HCT116 (cell line): ENCODE data around the gene ASMTL. TPM values are rescaled to one million over a fixed set of nuclear protein-coding genes. Genes with fewer than 3 reads are reported as not detected.

Experiments
- ATAC-seq: fragments of 200-7000 bp; cut with Tn5 transposase; 2 replicates; pipeline ENCODE4 v1.9.1; 2020; ENCODE audit warnings: mild to moderate bottlenecking, moderate library complexity
- BruUV-seq: library from RNA; stranded (reverse); fragments of 400-500 nt; replicated peaks from 2 replicates; lab custom pipeline; 2021; lab: Mats Ljungman, UMichigan
- CTCF ChIA-PET: fragments of 300-600 bp; sonication (Branson Sonifier 250); formaldehyde crosslinking; loops from one replicate; lab custom pipeline; 2021; ENCODE audit warnings: antibody characterized with exemption; lab: Charles Lee
- POLR2A ChIA-PET: fragments of 300-600, 350-600 bp; sonication (Branson Sonifier 250); formaldehyde crosslinking; loops from one replicate; lab custom pipeline; 2021; ENCODE audit warnings: antibody characterized with exemption; lab: Charles Lee
- RAD21 ChIA-PET, 2 experiments: fragments of 300-600 bp; sonication (Branson Sonifier 250); formaldehyde crosslinking; loops; one replicate each; lab custom pipeline; 2023; ENCODE audit warnings: low total read pairs in 2 of 2; ENCODE audit not compliant: uncharacterized antibody in 2 of 2, unreplicated experiment in 2 of 2, low non-redundant PET in 1 of 2; lab: Charles Lee
- DNase-seq: peaks from one replicate; pipeline ENCODE4 v3.0.0-alpha.2; 2010; ENCODE audit warnings: low read depth, low spot score
- H2AFZ ChIP-seq: fragments of 200-600 bp; shearing (Covaris generic), sonication (generic); 2 replicates; pipeline ENCODE4 v1.6.1; 2017; ENCODE audit warnings: low read depth, mixed run types, mixed read lengths, antibody characterized with exemption, low read length; ENCODE audit not compliant: poor library complexity, severe bottlenecking
- H3K27ac ChIP-seq: 2 replicates; pipeline ENCODE4 v1.5.1; 2012; ENCODE audit warnings: low read depth, low read length
- H3K27me3 ChIP-seq: fragments of 200-600 bp; sonication (generic); 2 replicates; pipeline ENCODE4 v1.6.1; 2016; ENCODE audit warnings: mixed run types, low read length, mixed read lengths; ENCODE audit not compliant: insufficient read depth
- H3K36me3 ChIP-seq, 2 experiments: fragments of 200-500 bp in 1 of 2; fragments of 200-600 bp in 1 of 2; sonication (Bioruptor generic) in 1 of 2; sonication (generic) in 1 of 2; 2 replicates each; pipeline versions ENCODE4 v1.5.1 to v1.6.1; 2014 to 2016; ENCODE audit warnings: low read length in 2 of 2, inconsistent platforms in 1 of 2, mixed read lengths in 1 of 2, mixed run types in 1 of 2; ENCODE audit not compliant: insufficient read depth in 2 of 2, control insufficient read depth in 1 of 2
- H3K4me1 ChIP-seq, 2 experiments: fragments of 200-600 bp in 1 of 2; sonication (generic) in 1 of 2; 2 replicates each; pipeline versions ENCODE4 v1.5.1 to v1.6.1; 2012 to 2017; ENCODE audit warnings: low read length in 2 of 2, inconsistent platforms in 1 of 2, mild to moderate bottlenecking in 1 of 2, mixed read lengths in 1 of 2, mixed run types in 1 of 2, moderate library complexity in 1 of 2; ENCODE audit not compliant: insufficient read depth in 2 of 2, control insufficient read depth in 1 of 2
- H3K4me2 ChIP-seq: fragments of 200-600 bp; sonication (generic); 2 replicates; pipeline ENCODE4 v1.6.1; 2017; ENCODE audit warnings: mixed run types, low read length, mixed read lengths
- H3K4me3 ChIP-seq, 2 experiments: fragments of 200-600 bp in 1 of 2; sonication (generic) in 1 of 2; replicated peaks in 1 of 2; 2 replicates each; pipeline ENCODE4 v1.5.1; 2011 to 2016; ENCODE audit warnings: low read length in 2 of 2, control low read depth in 1 of 2, low read depth in 1 of 2, mild to moderate bottlenecking in 1 of 2, mixed read lengths in 1 of 2, mixed run types in 1 of 2
- H3K79me2 ChIP-seq: fragments of 200-600 bp; sonication (generic); 2 replicates; pipeline ENCODE4 v1.6.1; 2017; ENCODE audit warnings: mild to moderate bottlenecking, mixed run types, low read length, moderate library complexity, mixed read lengths; ENCODE audit not compliant: insufficient read depth
- H3K9ac ChIP-seq: fragments of 200-600 bp; sonication (generic); 2 replicates; pipeline ENCODE4 v1.6.1; 2016; ENCODE audit warnings: low read length, mixed read lengths
- H3K9me2 ChIP-seq: fragments of 200-600 bp; sonication (generic), shearing (Covaris generic); 2 replicates; pipeline ENCODE4 v1.6.1; 2017; ENCODE audit warnings: mixed run types, mild to moderate bottlenecking, moderate library complexity; ENCODE audit not compliant: insufficient read depth
- H3K9me3 ChIP-seq, 2 experiments: fragments of 200-500 bp in 1 of 2; fragments of 200-600 bp in 1 of 2; sonication (Bioruptor generic) in 1 of 2; sonication (generic) in 1 of 2; 2 replicates each; pipeline ENCODE4 v1.6.1; 2014 to 2017; ENCODE audit warnings: low read length in 2 of 2, mixed read lengths in 2 of 2, inconsistent platforms in 1 of 2, low read depth in 1 of 2, mild to moderate bottlenecking in 1 of 2, mixed run types in 1 of 2, moderate library complexity in 1 of 2; ENCODE audit not compliant: control insufficient read depth in 1 of 2, insufficient read depth in 1 of 2
- H4K20me1 ChIP-seq: fragments of 200-600 bp; sonication (generic), shearing (Covaris generic); 2 replicates; pipeline ENCODE4 v1.6.1; 2017; ENCODE audit warnings: mixed run types, mild to moderate bottlenecking, moderate library complexity; ENCODE audit not compliant: insufficient read depth
- CTCF ChIP-seq, 3 experiments: fragments of 200-600 bp in 1 of 3; sonication (generic) in 1 of 3; IDR thresholded peaks in 2 of 3; conservative IDR thresholded peaks in 1 of 3; 2 replicates each; pipeline ENCODE4 v1.5.1; 2012 to 2017; ENCODE audit warnings: low read depth in 2 of 3, low read length in 2 of 3, antibody characterized with exemption in 1 of 3, borderline replicate concordance in 1 of 3, control low read depth in 1 of 3, mild to moderate bottlenecking in 1 of 3, mixed read lengths in 1 of 3, mixed run types in 1 of 3, moderate library complexity in 1 of 3; ENCODE audit not compliant: insufficient read depth in 1 of 3
- MAX ChIP-seq: IDR thresholded peaks from 2 replicates; pipeline ENCODE4 v1.6.1; 2012
- POLR2A ChIP-seq: IDR thresholded peaks from 2 replicates; pipeline ENCODE4 v1.7.0; 2011; ENCODE audit warnings: borderline replicate concordance; ENCODE audit not compliant: insufficient read depth, insufficient read length; ENCODE audit errors: extremely low read depth
- POLR2AphosphoS5 ChIP-seq: IDR thresholded peaks from 2 replicates; pipeline ENCODE4 v1.6.1; 2011; ENCODE audit warnings: mild to moderate bottlenecking, low read depth, low read length, moderate library complexity
- SIN3A ChIP-seq: IDR thresholded peaks from 2 replicates; pipeline ENCODE4 v1.6.1; 2012; ENCODE audit warnings: low read depth
- TCF7L2 ChIP-seq: IDR thresholded peaks from 2 replicates; pipeline ENCODE4 v1.7.0; 2011; ENCODE audit warnings: borderline replicate concordance, inconsistent platforms; ENCODE audit not compliant: insufficient read depth, insufficient read length; ENCODE audit errors: extremely low read depth
- YY1 ChIP-seq: IDR thresholded peaks from 2 replicates; pipeline ENCODE4 v1.6.1; 2011; ENCODE audit warnings: low read length, low read depth, moderate library complexity, mild to moderate bottlenecking; ENCODE audit not compliant: insufficient replicate concordance; ENCODE audit errors: extremely low read depth
- ZFX ChIP-seq: fragments of 450-650 bp; IDR thresholded peaks from 2 replicates; pipeline ENCODE4 v1.6.1; 2017
- intact Hi-C: fragments of 100-400 bp; cut with micrococcal nuclease; formaldehyde crosslinking; loops from 2 replicates; pipeline ENCODE4 v1.10.0; 2022
- total RNA-seq: library from RNA; stranded (reverse); gene quantifications from one replicate; pipeline ENCODE4 v1.2.1, GENCODE V29; 2021; ENCODE audit not compliant: unreplicated experiment
- TF ChIP-seq, protein P1 (sequence below): IDR thresholded peaks from 2 replicates; pipeline ENCODE4 v1.6.1; 2012; ENCODE audit warnings: low read depth

The ASMTL gene
- total RNA-seq, 1 experiment from 2014 or later, result 59.6 TPM

GRCh38 chrX:1391707-1392375, 60.9 kb downstream of the ASMTL start, which contains the start of gene SLC25A6:
TSS of gene SLC25A6 (minus strand) at chrX:1392113. CDS start at chrX:1392009, 104 bp downstream.
- BruUV-seq, result no TSS peak
- CTCF ChIA-PET, result no interaction called here
- Histone ChIP-seq H3K9me2 (no peaks in the 10 kb centered on the region), H3K36me3 (peaks cover 8 to 42% of the 10 kb centered on the region in 2 experiments), H3K79me2 (peaks cover 65% of the 10 kb centered on the region), H2AFZ (no peak within 1 kb of the TSS), H3K4me3 (peak within 1 kb of the TSS; percentile 95 to 96), H3K27me3 (no peaks in the 10 kb centered on the region), H3K9me3 (no peaks in the 10 kb centered on the region), H3K27ac (peak within 1 kb of the TSS; percentile 98)
- POLR2A ChIA-PET, result no interaction called here
- ATAC-seq (peak; percentile 93), DNase-seq (peak; percentile 86)
- intact Hi-C loops, result loop anchor here (2.0 kb wide), 1 partner anchor 145 kb away; no protein-coding TSS in a partner anchor
- TF ChIP-seq TCF7L2, result peak; percentile 65
- no peak for TF ChIP-seq CTCF (IDR thresholded peaks at IDR 0.05 in 2 of 3, conservative IDR thresholded peaks at IDR 0.05 in 1 of 3; ENCODE audit: borderline replicate concordance in 1 of 3, insufficient read depth in 1 of 3, low read depth in 2 of 3, low read length in 2 of 3)
- TF ChIP-seq SIN3A, result no peak
- TF ChIP-seq POLR2A, result peak; percentile 14
- TF ChIP-seq YY1, result peak; percentile 48
- TF ChIP-seq, protein P1, sequence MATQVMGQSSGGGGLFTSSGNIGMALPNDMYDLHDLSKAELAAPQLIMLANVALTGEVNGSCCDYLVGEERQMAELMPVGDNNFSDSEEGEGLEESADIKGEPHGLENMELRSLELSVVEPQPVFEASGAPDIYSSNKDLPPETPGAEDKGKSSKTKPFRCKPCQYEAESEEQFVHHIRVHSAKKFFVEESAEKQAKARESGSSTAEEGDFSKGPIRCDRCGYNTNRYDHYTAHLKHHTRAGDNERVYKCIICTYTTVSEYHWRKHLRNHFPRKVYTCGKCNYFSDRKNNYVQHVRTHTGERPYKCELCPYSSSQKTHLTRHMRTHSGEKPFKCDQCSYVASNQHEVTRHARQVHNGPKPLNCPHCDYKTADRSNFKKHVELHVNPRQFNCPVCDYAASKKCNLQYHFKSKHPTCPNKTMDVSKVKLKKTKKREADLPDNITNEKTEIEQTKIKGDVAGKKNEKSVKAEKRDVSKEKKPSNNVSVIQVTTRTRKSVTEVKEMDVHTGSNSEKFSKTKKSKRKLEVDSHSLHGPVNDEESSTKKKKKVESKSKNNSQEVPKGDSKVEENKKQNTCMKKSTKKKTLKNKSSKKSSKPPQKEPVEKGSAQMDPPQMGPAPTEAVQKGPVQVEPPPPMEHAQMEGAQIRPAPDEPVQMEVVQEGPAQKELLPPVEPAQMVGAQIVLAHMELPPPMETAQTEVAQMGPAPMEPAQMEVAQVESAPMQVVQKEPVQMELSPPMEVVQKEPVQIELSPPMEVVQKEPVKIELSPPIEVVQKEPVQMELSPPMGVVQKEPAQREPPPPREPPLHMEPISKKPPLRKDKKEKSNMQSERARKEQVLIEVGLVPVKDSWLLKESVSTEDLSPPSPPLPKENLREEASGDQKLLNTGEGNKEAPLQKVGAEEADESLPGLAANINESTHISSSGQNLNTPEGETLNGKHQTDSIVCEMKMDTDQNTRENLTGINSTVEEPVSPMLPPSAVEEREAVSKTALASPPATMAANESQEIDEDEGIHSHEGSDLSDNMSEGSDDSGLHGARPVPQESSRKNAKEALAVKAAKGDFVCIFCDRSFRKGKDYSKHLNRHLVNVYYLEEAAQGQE, result no peak
- no peak for TF ChIP-seq MAX
- peak; percentile 56 for TF ChIP-seq ZFX
- TF ChIP-seq POLR2AphosphoS5, result peak; percentile 65
- TF ChIP-seq, all 23 proteins: peak for 5
- RAD21 ChIA-PET, result no interaction called here
- Histone ChIP-seq H3K4me2 (peak within 1 kb of the TSS; percentile 84), H4K20me1 (peaks cover 4% of the 10 kb centered on the region; the same call in 1 of the 2 replicates), H3K4me1 (peaks cover 10 to 17% of the 10 kb centered on the region in 2 experiments; a peak in 3 of 4 replicates), H3K9ac (peak within 1 kb of the TSS; percentile 94)
